Prostate gland (tissue), 2 donors: ENCODE results near the gene TMEM202.

Source experiments
- POLR2AphosphoS5 ChIP-seq: sonication (generic); formaldehyde crosslinking; IDR thresholded peaks from one replicate; pipeline ENCODE4 v1.6.1; 2017; ENCODE audit warnings: antibody characterized with exemption
- TF ChIP-seq, protein P1 (sequence below), 4 experiments: fragments of 200-600 bp in 2 of 4; fragments of 450-650 bp in 2 of 4; sonication (generic) in 2 of 4; IDR thresholded peaks; 1 replicate in 3 of 4; 2 replicates in 1 of 4; pipeline ENCODE4 v1.5.1; 2016 to 2019; ENCODE audit warnings: antibody characterized with exemption in 4 of 4, mild to moderate bottlenecking in 2 of 4, moderate library complexity in 2 of 4

GRCh38 chr15:72372361-72372760, 25.7 kb upstream of the TMEM202 start:
- TF ChIP-seq POLR2AphosphoS5: no peak
- TF ChIP-seq, protein P1, sequence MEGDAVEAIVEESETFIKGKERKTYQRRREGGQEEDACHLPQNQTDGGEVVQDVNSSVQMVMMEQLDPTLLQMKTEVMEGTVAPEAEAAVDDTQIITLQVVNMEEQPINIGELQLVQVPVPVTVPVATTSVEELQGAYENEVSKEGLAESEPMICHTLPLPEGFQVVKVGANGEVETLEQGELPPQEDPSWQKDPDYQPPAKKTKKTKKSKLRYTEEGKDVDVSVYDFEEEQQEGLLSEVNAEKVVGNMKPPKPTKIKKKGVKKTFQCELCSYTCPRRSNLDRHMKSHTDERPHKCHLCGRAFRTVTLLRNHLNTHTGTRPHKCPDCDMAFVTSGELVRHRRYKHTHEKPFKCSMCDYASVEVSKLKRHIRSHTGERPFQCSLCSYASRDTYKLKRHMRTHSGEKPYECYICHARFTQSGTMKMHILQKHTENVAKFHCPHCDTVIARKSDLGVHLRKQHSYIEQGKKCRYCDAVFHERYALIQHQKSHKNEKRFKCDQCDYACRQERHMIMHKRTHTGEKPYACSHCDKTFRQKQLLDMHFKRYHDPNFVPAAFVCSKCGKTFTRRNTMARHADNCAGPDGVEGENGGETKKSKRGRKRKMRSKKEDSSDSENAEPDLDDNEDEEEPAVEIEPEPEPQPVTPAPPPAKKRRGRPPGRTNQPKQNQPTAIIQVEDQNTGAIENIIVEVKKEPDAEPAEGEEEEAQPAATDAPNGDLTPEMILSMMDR (IDR thresholded peaks at IDR 0.05): no peak
